ENCODE data around the gene GALNT8.

GRCh38 chr12:4725057-4725456 is 4.9 kb downstream of the GALNT8 start:
- no peak for TF ChIP-seq PAX5 (IDR thresholded peaks at IDR 0.05; ENCODE audit: borderline replicate concordance, low read depth, low read length)
- no peak for TF ChIP-seq CTCF (IDR thresholded peaks at IDR 0.05 in 2 of 3, conservative IDR thresholded peaks at IDR 0.05 in 1 of 3; ENCODE audit: control insufficient read depth in 2 of 3, extremely low read depth in 1 of 3, insufficient read depth in 1 of 3, low read depth in 3 of 3, low read length in 3 of 3)
- no peak for TF ChIP-seq NR2C1 (IDR thresholded peaks at IDR 0.05)
- TF ChIP-seq EZH2 (IDR thresholded peaks at IDR 0.05; ENCODE audit: borderline replicate concordance, control insufficient read depth, low read depth, low read length): no peak
